Smooth muscle cell (in vitro differentiated cells): Measurements from ENCODE around the gene SGSM2. TPM values are rescaled to one million over a fixed set of nuclear protein-coding genes. Genes with fewer than 3 reads are reported as not detected.

Experiments
- DNase-seq: peaks from one replicate; lab custom pipeline; 2025; ENCODE audit not compliant: unreplicated experiment; lab: John Stamatoyannopoulos, UW
- H2AFZ ChIP-seq: fragments of 200-600 bp; sonication (generic); 2 replicates; pipeline ENCODE4 v1.6.0; 2016; ENCODE audit warnings: antibody characterized with exemption, low read depth, mild to moderate bottlenecking
- H3F3A ChIP-seq: fragments of 200-600 bp; sonication (generic); 2 replicates; pipeline ENCODE4 v1.6.0; 2017; ENCODE audit warnings: antibody characterized with exemption, low read depth
- H3K27ac ChIP-seq: fragments of 200-600 bp; sonication (generic); 2 replicates; pipeline ENCODE4 v1.5.1; 2016; ENCODE audit warnings: low read depth, mild to moderate bottlenecking
- H3K27me3 ChIP-seq: fragments of 200-600 bp; sonication (generic); 2 replicates; pipeline ENCODE4 v1.6.1; 2016; ENCODE audit warnings: low read depth, mild to moderate bottlenecking
- H3K36me3 ChIP-seq: fragments of 200-600 bp; sonication (generic); 2 replicates; pipeline ENCODE4 v1.5.1; 2016; ENCODE audit warnings: low read depth
- H3K4me1 ChIP-seq: fragments of 200-600 bp; sonication (generic); 2 replicates; pipeline ENCODE4 v1.5.1; 2016; ENCODE audit warnings: low read depth
- H3K4me2 ChIP-seq: fragments of 200-600 bp; sonication (generic); 2 replicates; pipeline ENCODE4 v1.6.0; 2016; ENCODE audit warnings: mild to moderate bottlenecking
- H3K4me3 ChIP-seq: fragments of 200-600 bp; sonication (generic); 2 replicates; pipeline ENCODE4 v1.5.1; 2016; ENCODE audit warnings: mild to moderate bottlenecking
- H3K79me2 ChIP-seq: fragments of 200-600 bp; sonication (generic); 2 replicates; pipeline ENCODE4 v1.6.0; 2016; ENCODE audit warnings: low read depth, mild to moderate bottlenecking
- H3K9ac ChIP-seq: fragments of 200-600 bp; sonication (generic); 2 replicates; pipeline ENCODE4 v1.6.0; 2016; ENCODE audit warnings: low read depth
- H3K9me3 ChIP-seq: fragments of 200-600 bp; sonication (generic); replicated peaks from 2 replicates; pipeline ENCODE4 v1.5.1; 2016; ENCODE audit warnings: low read depth
- H4K20me1 ChIP-seq: fragments of 200-600 bp; sonication (generic); 2 replicates; pipeline ENCODE4 v1.6.0; 2016; ENCODE audit warnings: low read depth
- CTCF ChIP-seq: fragments of 200-600 bp; sonication (generic); IDR thresholded peaks from 2 replicates; pipeline ENCODE4 v1.5.1; 2017; ENCODE audit warnings: borderline replicate concordance, mild to moderate bottlenecking, antibody characterized with exemption; ENCODE audit not compliant: insufficient read depth, poor library complexity, severe bottlenecking
- WGBS: methylation state at CpG from one replicate; pipeline ENCODE4 v1.1.7; 2016; ENCODE audit warnings: low lambda C conversion rate; 5-methylcytosine and 5-hydroxymethylcytosine counted together
- polyA plus RNA-seq: library from polyadenylated mRNA; unstranded; fragments of >200 nt; fragmentation: Nextera tagmentation; extraction: Ambion mirVana; gene quantifications from 2 replicates; pipeline ENCODE4 v1.2.1, GENCODE V29; 2016
- total RNA-seq: library from RNA; depleted of rRNA; stranded (reverse); fragments of >200 nt; gene quantifications from 2 replicates; pipeline ENCODE4 v1.2.3, GENCODE V29; 2014

Gene SGSM2
- total and polyA plus RNA-seq, 2 experiments from 2014 or later = 20.8 to 26.9 TPM

GRCh38 chr17:2376107-2376506 is 38.8 kb downstream of the SGSM2 start:
- WGBS = 98% methylated on average over 13 of the region's 14 CpGs
- no peaks in the 10 kb centered on the region for H3K4me1 ChIP-seq
- H3K27me3 ChIP-seq = no peaks in the 10 kb centered on the region
- H3F3A ChIP-seq = no peaks in the 10 kb centered on the region
- no peak overlapping the region for H3K27ac ChIP-seq
- H3K4me2 ChIP-seq = no peak overlapping the region
- no peaks in the 10 kb centered on the region for H3K36me3 ChIP-seq
- no peak overlapping the region for H3K9ac ChIP-seq
- no peaks in the 10 kb centered on the region for H4K20me1 ChIP-seq
- H3K9me3 ChIP-seq = no peaks in the 10 kb centered on the region
- no peaks in the 10 kb centered on the region for H3K79me2 ChIP-seq
- TF ChIP-seq CTCF = no peak
- H2AFZ ChIP-seq = no peak overlapping the region
- no peak for DNase-seq
- H3K4me3 ChIP-seq = no peak overlapping the region

- no peaks in the 10 kb centered on the region for H3K27me3 ChIP-seq
- WGBS = 96% methylated on average over 10 of the region's 10 CpGs
These were observed 40.4 kb downstream of the SGSM2 start for GRCh38 chr17:2377659-2378058.

GRCh38 chr17:2378905-2379304 is 41.6 kb downstream of the SGSM2 start:
- Histone ChIP-seq H4K20me1 (no peaks in the 10 kb centered on the region), H2AFZ (no peak overlapping the region), H3K79me2 (no peaks in the 10 kb centered on the region), H3K36me3 (no peaks in the 10 kb centered on the region), H3K27me3 (no peaks in the 10 kb centered on the region), H3F3A (peaks cover 4% of the 10 kb centered on the region), H3K4me2 (no peak overlapping the region), H3K9ac (no peak overlapping the region), H3K27ac (no peak overlapping the region), H3K9me3 (no peaks in the 10 kb centered on the region), H3K4me3 (no peak overlapping the region), H3K4me1 (no peaks in the 10 kb centered on the region)
- DNase-seq = no peak
- TF ChIP-seq CTCF = no peak
- 94% methylated on average over 11 of the region's 11 CpGs for WGBS

More at GRCh38 chr17:2377659-2378058, 40.4 kb downstream of the SGSM2 start:
- no peaks in the 10 kb centered on the region for H3K4me1 ChIP-seq
- H3K36me3 ChIP-seq = no peaks in the 10 kb centered on the region
- H3F3A ChIP-seq = no peaks in the 10 kb centered on the region
- no peak overlapping the region for H3K9ac ChIP-seq
- H4K20me1 ChIP-seq = no peaks in the 10 kb centered on the region
- H3K4me2 ChIP-seq = no peak overlapping the region
- H2AFZ ChIP-seq = no peak overlapping the region
- no peaks in the 10 kb centered on the region for H3K79me2 ChIP-seq
- no peaks in the 10 kb centered on the region for H3K9me3 ChIP-seq
- no peak for DNase-seq
- H3K4me3 ChIP-seq = no peak overlapping the region
- H3K27ac ChIP-seq = no peak overlapping the region
- TF ChIP-seq CTCF = no peak

- WGBS = 97% methylated on average over 20 of the region's 25 CpGs
These were observed 42.4 kb downstream of the SGSM2 start for GRCh38 chr17:2379489-2380225.

More at GRCh38 chr17:2379489-2380225, 42.4 kb downstream of the SGSM2 start:
- Histone ChIP-seq H3K27ac (peak overlapping the region; percentile 42), H3K27me3 (no peaks in the 10 kb centered on the region), H3F3A (peaks cover 10% of the 10 kb centered on the region), H3K9me3 (no peaks in the 10 kb centered on the region), H2AFZ (no peak overlapping the region), H3K4me3 (no peak overlapping the region), H3K4me2 (no peak overlapping the region), H4K20me1 (no peaks in the 10 kb centered on the region), H3K36me3 (no peaks in the 10 kb centered on the region), H3K4me1 (no peaks in the 10 kb centered on the region), H3K79me2 (no peaks in the 10 kb centered on the region), H3K9ac (no peak overlapping the region)
- DNase-seq = no peak
- TF ChIP-seq CTCF = no peak
